ENCODE measurements around the gene ARID1B. TPM values are rescaled to one million over a fixed set of nuclear protein-coding genes. Genes with fewer than 3 reads are reported as not detected.

ARID1B gene
- total RNA-seq, 1 donor = 55.0 TPM

GRCh38 chr6:156789081-156789943, 12.1 kb downstream of the ARID1B start:
- TF ChIP-seq CTCF (IDR thresholded peaks at IDR 0.05; ENCODE audit: extremely low read depth, low read depth, low read length) = no peak
- Histone ChIP-seq H2AFZ (ENCODE audit: low read length) (no peak overlapping the region), H3K79me2 (ENCODE audit: insufficient read depth, low read length) (peaks cover 100% of the 10 kb centered on the region), H3K4me2 (ENCODE audit: insufficient read depth, low read length) (no peak overlapping the region), H4K20me1 (ENCODE audit: insufficient read depth, low read length) (peaks cover 56% of the 10 kb centered on the region), H3K9me3 (ENCODE audit: low read depth, low read length) (no peaks in the 10 kb centered on the region), H3K36me3 (ENCODE audit: insufficient read depth, low read length) (no peaks in the 10 kb centered on the region), H3K27ac (ENCODE audit: low read depth, low read length) (no peak overlapping the region), H3K27me3 (ENCODE audit: insufficient read depth, low read length) (no peaks in the 10 kb centered on the region), H3K4me3 (ENCODE audit: insufficient read depth, low read length) (no peak overlapping the region), H3K4me1 (ENCODE audit: insufficient read depth, low read length) (no peaks in the 10 kb centered on the region)
- no peak for DNase-seq (ENCODE audit: insufficient read length, low spot score, missing footprints)

GRCh38 chr6:156790711-156791319, 13.6 kb downstream of the ARID1B start:
- Histone ChIP-seq H3K27ac (ENCODE audit: low read depth, low read length) (no peak overlapping the region), H3K79me2 (ENCODE audit: insufficient read depth, low read length) (peaks cover 100% of the 10 kb centered on the region), H3K9me3 (ENCODE audit: low read depth, low read length) (no peaks in the 10 kb centered on the region), H3K36me3 (ENCODE audit: insufficient read depth, low read length) (no peaks in the 10 kb centered on the region), H2AFZ (ENCODE audit: low read length) (no peak overlapping the region), H4K20me1 (ENCODE audit: insufficient read depth, low read length) (peaks cover 59% of the 10 kb centered on the region), H3K4me1 (ENCODE audit: insufficient read depth, low read length) (no peaks in the 10 kb centered on the region), H3K4me3 (ENCODE audit: insufficient read depth, low read length) (no peak overlapping the region), H3K4me2 (ENCODE audit: insufficient read depth, low read length) (peak overlapping the region; percentile 12), H3K27me3 (ENCODE audit: insufficient read depth, low read length) (no peaks in the 10 kb centered on the region)
- no peak for DNase-seq (ENCODE audit: insufficient read length, low spot score, missing footprints)
- TF ChIP-seq CTCF (IDR thresholded peaks at IDR 0.05; ENCODE audit: extremely low read depth, low read depth, low read length) = no peak

- no peak for DNase-seq (ENCODE audit: insufficient read length, low spot score, missing footprints)
- no peak for TF ChIP-seq CTCF (IDR thresholded peaks at IDR 0.05; ENCODE audit: extremely low read depth, low read depth, low read length)
Observed at GRCh38 chr6:156791320-156791850, 14.2 kb downstream of the ARID1B start.

GRCh38 chr6:156793200-156793599, 16.0 kb downstream of the ARID1B start:
- peaks cover 100% of the 10 kb centered on the region for H3K79me2 ChIP-seq (ENCODE audit: insufficient read depth, low read length)
- H3K4me2 ChIP-seq (ENCODE audit: insufficient read depth, low read length) = no peak overlapping the region
- H3K27me3 ChIP-seq (ENCODE audit: insufficient read depth, low read length) = no peaks in the 10 kb centered on the region
- H3K4me3 ChIP-seq (ENCODE audit: insufficient read depth, low read length) = no peak overlapping the region
- TF ChIP-seq CTCF (IDR thresholded peaks at IDR 0.05; ENCODE audit: extremely low read depth, low read depth, low read length) = no peak
- H4K20me1 ChIP-seq (ENCODE audit: insufficient read depth, low read length) = peaks cover 67% of the 10 kb centered on the region
- H3K36me3 ChIP-seq (ENCODE audit: insufficient read depth, low read length) = no peaks in the 10 kb centered on the region
- H3K27ac ChIP-seq (ENCODE audit: low read depth, low read length) = no peak overlapping the region
- no peaks in the 10 kb centered on the region for H3K4me1 ChIP-seq (ENCODE audit: insufficient read depth, low read length)
- H2AFZ ChIP-seq (ENCODE audit: low read length) = no peak overlapping the region
- H3K9me3 ChIP-seq (ENCODE audit: low read depth, low read length) = no peaks in the 10 kb centered on the region
- no peak for DNase-seq (ENCODE audit: insufficient read length, low spot score, missing footprints)

More at GRCh38 chr6:156791320-156791850, 14.2 kb downstream of the ARID1B start:
- H3K4me2 ChIP-seq (ENCODE audit: insufficient read depth, low read length) = peak overlapping the region; percentile 12
- no peak overlapping the region for H3K4me3 ChIP-seq (ENCODE audit: insufficient read depth, low read length)
- H3K79me2 ChIP-seq (ENCODE audit: insufficient read depth, low read length) = peaks cover 100% of the 10 kb centered on the region
- H4K20me1 ChIP-seq (ENCODE audit: insufficient read depth, low read length) = peaks cover 64% of the 10 kb centered on the region
- H3K27me3 ChIP-seq (ENCODE audit: insufficient read depth, low read length) = no peaks in the 10 kb centered on the region
- H3K9me3 ChIP-seq (ENCODE audit: low read depth, low read length) = no peaks in the 10 kb centered on the region
- H2AFZ ChIP-seq (ENCODE audit: low read length) = no peak overlapping the region
- no peaks in the 10 kb centered on the region for H3K4me1 ChIP-seq (ENCODE audit: insufficient read depth, low read length)
- no peak overlapping the region for H3K27ac ChIP-seq (ENCODE audit: low read depth, low read length)
- H3K36me3 ChIP-seq (ENCODE audit: insufficient read depth, low read length) = no peaks in the 10 kb centered on the region
